HCT116 (cell line): ENCODE results near the gene FBXL15. TPM values are rescaled to one million over a fixed set of nuclear protein-coding genes. Genes with fewer than 3 reads are reported as not detected.

ENCODE experiments used
- ATAC-seq: fragments of 200-7000 bp; cut with Tn5 transposase; 2 replicates; pipeline ENCODE4 v1.9.1; 2020; ENCODE audit warnings: mild to moderate bottlenecking, moderate library complexity
- BruUV-seq: library from RNA; stranded (reverse); fragments of 400-500 nt; replicated peaks from 2 replicates; lab custom pipeline; 2021; lab: Mats Ljungman, UMichigan
- CTCF ChIA-PET: fragments of 300-600 bp; sonication (Branson Sonifier 250); formaldehyde crosslinking; loops from one replicate; lab custom pipeline; 2021; ENCODE audit warnings: antibody characterized with exemption; lab: Charles Lee
- POLR2A ChIA-PET: fragments of 300-600, 350-600 bp; sonication (Branson Sonifier 250); formaldehyde crosslinking; loops from one replicate; lab custom pipeline; 2021; ENCODE audit warnings: antibody characterized with exemption; lab: Charles Lee
- RAD21 ChIA-PET, 2 experiments: fragments of 300-600 bp; sonication (Branson Sonifier 250); formaldehyde crosslinking; loops; one replicate each; lab custom pipeline; 2023; ENCODE audit warnings: low total read pairs in 2 of 2; ENCODE audit not compliant: uncharacterized antibody in 2 of 2, unreplicated experiment in 2 of 2, low non-redundant PET in 1 of 2; lab: Charles Lee
- DNase-seq: peaks from one replicate; pipeline ENCODE4 v3.0.0-alpha.2; 2010; ENCODE audit warnings: low read depth, low spot score
- H2AFZ ChIP-seq: fragments of 200-600 bp; shearing (Covaris generic), sonication (generic); 2 replicates; pipeline ENCODE4 v1.6.1; 2017; ENCODE audit warnings: low read depth, mixed run types, mixed read lengths, antibody characterized with exemption, low read length; ENCODE audit not compliant: poor library complexity, severe bottlenecking
- H3K27ac ChIP-seq: 2 replicates; pipeline ENCODE4 v1.5.1; 2012; ENCODE audit warnings: low read depth, low read length
- H3K27me3 ChIP-seq: fragments of 200-600 bp; sonication (generic); 2 replicates; pipeline ENCODE4 v1.6.1; 2016; ENCODE audit warnings: mixed run types, low read length, mixed read lengths; ENCODE audit not compliant: insufficient read depth
- H3K36me3 ChIP-seq, 2 experiments: fragments of 200-500 bp in 1 of 2; fragments of 200-600 bp in 1 of 2; sonication (Bioruptor generic) in 1 of 2; sonication (generic) in 1 of 2; 2 replicates each; pipeline versions ENCODE4 v1.5.1 to v1.6.1; 2014 to 2016; ENCODE audit warnings: low read length in 2 of 2, inconsistent platforms in 1 of 2, mixed read lengths in 1 of 2, mixed run types in 1 of 2; ENCODE audit not compliant: insufficient read depth in 2 of 2, control insufficient read depth in 1 of 2
- H3K4me1 ChIP-seq, 2 experiments: fragments of 200-600 bp in 1 of 2; sonication (generic) in 1 of 2; 2 replicates each; pipeline versions ENCODE4 v1.5.1 to v1.6.1; 2012 to 2017; ENCODE audit warnings: low read length in 2 of 2, inconsistent platforms in 1 of 2, mild to moderate bottlenecking in 1 of 2, mixed read lengths in 1 of 2, mixed run types in 1 of 2, moderate library complexity in 1 of 2; ENCODE audit not compliant: insufficient read depth in 2 of 2, control insufficient read depth in 1 of 2
- H3K4me2 ChIP-seq: fragments of 200-600 bp; sonication (generic); 2 replicates; pipeline ENCODE4 v1.6.1; 2017; ENCODE audit warnings: mixed run types, low read length, mixed read lengths
- H3K4me3 ChIP-seq, 2 experiments: fragments of 200-600 bp in 1 of 2; sonication (generic) in 1 of 2; replicated peaks in 1 of 2; 2 replicates each; pipeline ENCODE4 v1.5.1; 2011 to 2016; ENCODE audit warnings: low read length in 2 of 2, control low read depth in 1 of 2, low read depth in 1 of 2, mild to moderate bottlenecking in 1 of 2, mixed read lengths in 1 of 2, mixed run types in 1 of 2
- H3K79me2 ChIP-seq: fragments of 200-600 bp; sonication (generic); 2 replicates; pipeline ENCODE4 v1.6.1; 2017; ENCODE audit warnings: mild to moderate bottlenecking, mixed run types, low read length, moderate library complexity, mixed read lengths; ENCODE audit not compliant: insufficient read depth
- H3K9ac ChIP-seq: fragments of 200-600 bp; sonication (generic); 2 replicates; pipeline ENCODE4 v1.6.1; 2016; ENCODE audit warnings: low read length, mixed read lengths
- H3K9me2 ChIP-seq: fragments of 200-600 bp; sonication (generic), shearing (Covaris generic); 2 replicates; pipeline ENCODE4 v1.6.1; 2017; ENCODE audit warnings: mixed run types, mild to moderate bottlenecking, moderate library complexity; ENCODE audit not compliant: insufficient read depth
- H3K9me3 ChIP-seq, 2 experiments: fragments of 200-500 bp in 1 of 2; fragments of 200-600 bp in 1 of 2; sonication (Bioruptor generic) in 1 of 2; sonication (generic) in 1 of 2; 2 replicates each; pipeline ENCODE4 v1.6.1; 2014 to 2017; ENCODE audit warnings: low read length in 2 of 2, mixed read lengths in 2 of 2, inconsistent platforms in 1 of 2, low read depth in 1 of 2, mild to moderate bottlenecking in 1 of 2, mixed run types in 1 of 2, moderate library complexity in 1 of 2; ENCODE audit not compliant: control insufficient read depth in 1 of 2, insufficient read depth in 1 of 2
- H4K20me1 ChIP-seq: fragments of 200-600 bp; sonication (generic), shearing (Covaris generic); 2 replicates; pipeline ENCODE4 v1.6.1; 2017; ENCODE audit warnings: mixed run types, mild to moderate bottlenecking, moderate library complexity; ENCODE audit not compliant: insufficient read depth
- ATF3 ChIP-seq: IDR thresholded peaks from 2 replicates; pipeline ENCODE4 v1.6.1; 2012
- CBX3 ChIP-seq: IDR thresholded peaks from 2 replicates; pipeline ENCODE4 v1.6.1; 2012; ENCODE audit warnings: low read depth
- CEBPB ChIP-seq: IDR thresholded peaks from 2 replicates; pipeline ENCODE4 v1.6.1; 2012; ENCODE audit warnings: low read depth
- CTCF ChIP-seq, 3 experiments: fragments of 200-600 bp in 1 of 3; sonication (generic) in 1 of 3; IDR thresholded peaks in 2 of 3; conservative IDR thresholded peaks in 1 of 3; 2 replicates each; pipeline ENCODE4 v1.5.1; 2012 to 2017; ENCODE audit warnings: low read depth in 2 of 3, low read length in 2 of 3, antibody characterized with exemption in 1 of 3, borderline replicate concordance in 1 of 3, control low read depth in 1 of 3, mild to moderate bottlenecking in 1 of 3, mixed read lengths in 1 of 3, mixed run types in 1 of 3, moderate library complexity in 1 of 3; ENCODE audit not compliant: insufficient read depth in 1 of 3
- EGR1 ChIP-seq: IDR thresholded peaks from 2 replicates; pipeline ENCODE4 v1.6.1; 2012; ENCODE audit warnings: low read depth
- ELF1 ChIP-seq: IDR thresholded peaks from 2 replicates; pipeline ENCODE4 v1.6.1; 2012; ENCODE audit warnings: low read depth, borderline replicate concordance
- EZH2 ChIP-seq: fragments of 200-600 bp; sonication (generic); IDR thresholded peaks from 2 replicates; pipeline ENCODE4 v1.6.1; 2017; ENCODE audit warnings: antibody characterized with exemption, mixed run types
- EZH2phosphoT487 ChIP-seq: fragments of 200-600 bp; IDR thresholded peaks from 2 replicates; pipeline ENCODE4 v1.6.1; 2018; ENCODE audit warnings: antibody characterized with exemption, borderline replicate concordance
- FOSL1 ChIP-seq: IDR thresholded peaks from 2 replicates; pipeline ENCODE4 v1.6.1; 2012; ENCODE audit warnings: low read depth
- JUND ChIP-seq: IDR thresholded peaks from 2 replicates; pipeline ENCODE4 v1.6.1; 2012
- MAX ChIP-seq: IDR thresholded peaks from 2 replicates; pipeline ENCODE4 v1.6.1; 2012
- POLR2A ChIP-seq: IDR thresholded peaks from 2 replicates; pipeline ENCODE4 v1.7.0; 2011; ENCODE audit warnings: borderline replicate concordance; ENCODE audit not compliant: insufficient read depth, insufficient read length; ENCODE audit errors: extremely low read depth
- POLR2AphosphoS5 ChIP-seq: IDR thresholded peaks from 2 replicates; pipeline ENCODE4 v1.6.1; 2011; ENCODE audit warnings: mild to moderate bottlenecking, low read depth, low read length, moderate library complexity
- RAD21 ChIP-seq: IDR thresholded peaks from 2 replicates; pipeline ENCODE4 v1.6.1; 2012; ENCODE audit warnings: low read depth, mild to moderate bottlenecking
- REST ChIP-seq: IDR thresholded peaks from 2 replicates; pipeline ENCODE4 v1.6.1; 2012; ENCODE audit warnings: low read depth
- SIN3A ChIP-seq: IDR thresholded peaks from 2 replicates; pipeline ENCODE4 v1.6.1; 2012; ENCODE audit warnings: low read depth
- SP1 ChIP-seq: IDR thresholded peaks from 2 replicates; pipeline ENCODE4 v1.6.1; 2012; ENCODE audit warnings: low read depth
- SRF ChIP-seq: IDR thresholded peaks from 2 replicates; pipeline ENCODE4 v1.6.1; 2012; ENCODE audit warnings: low read depth
- TCF7L2 ChIP-seq: IDR thresholded peaks from 2 replicates; pipeline ENCODE4 v1.7.0; 2011; ENCODE audit warnings: borderline replicate concordance, inconsistent platforms; ENCODE audit not compliant: insufficient read depth, insufficient read length; ENCODE audit errors: extremely low read depth
- YY1 ChIP-seq: IDR thresholded peaks from 2 replicates; pipeline ENCODE4 v1.6.1; 2011; ENCODE audit warnings: low read length, low read depth, moderate library complexity, mild to moderate bottlenecking; ENCODE audit not compliant: insufficient replicate concordance; ENCODE audit errors: extremely low read depth
- ZFX ChIP-seq: fragments of 450-650 bp; IDR thresholded peaks from 2 replicates; pipeline ENCODE4 v1.6.1; 2017
- ZNF274 ChIP-seq: fragments of 200-500 bp; sonication (Bioruptor generic); IDR thresholded peaks from 2 replicates; pipeline ENCODE4 v1.6.1; 2014; ENCODE audit warnings: mild to moderate bottlenecking, low read depth, low read length, inconsistent platforms
- intact Hi-C: fragments of 100-400 bp; cut with micrococcal nuclease; formaldehyde crosslinking; loops from 2 replicates; pipeline ENCODE4 v1.10.0; 2022
- total RNA-seq: library from RNA; stranded (reverse); gene quantifications from one replicate; pipeline ENCODE4 v1.2.1, GENCODE V29; 2021; ENCODE audit not compliant: unreplicated experiment

Gene FBXL15
- total RNA-seq, 1 experiment from 2014 or later: 21.1 TPM

- CTCF ChIA-PET: interaction anchor here (0.6 to 4.6 kb wide), 7 partner anchors 8 to 263 kb away, joined by 3 to 41 read pairs (median 6); partner anchors contain the start of genes ACTR1A, C10orf95, FBXL15 and SUFU
- POLR2A ChIA-PET: interaction anchor here (1.0 to 6.6 kb wide), 8 partner anchors 9 to 72 kb away, joined by 3 to 47 read pairs (median 6); partner anchors contain the start of genes C10orf95, FBXL15 and SUFU
- peaks cover 19% of the 10 kb centered on the region for H3K79me2 ChIP-seq
- H3K4me2 ChIP-seq: peak within 1 kb of the TSS; percentile 94
- H3K27ac ChIP-seq: peak within 1 kb of the TSS; percentile 84
- H3K4me1 ChIP-seq: peaks cover 0 to 26% of the 10 kb centered on the region in 2 experiments; a peak in 2 of 4 replicates
- intact Hi-C loops: loop anchor here (1.0 kb wide), 1 partner anchor 17 kb away; no protein-coding TSS in a partner anchor
- H2AFZ ChIP-seq: no peak within 1 kb of the TSS
- H3K36me3 ChIP-seq: no peaks in the 10 kb centered on the region; a peak in 1 of 4 replicates
- peaks cover 7% of the 10 kb centered on the region; the same call in 1 of the 2 replicates for H3K27me3 ChIP-seq
- H3K9me2 ChIP-seq: no peaks in the 10 kb centered on the region
- ATAC-seq: peak; percentile 95
- H3K9ac ChIP-seq: peak within 1 kb of the TSS; percentile 94
- H4K20me1 ChIP-seq: no peaks in the 10 kb centered on the region
- DNase-seq: peak; percentile 98
- BruUV-seq: TSS peak; percentile 57
- RAD21 ChIA-PET: interaction anchor here (0.8 to 1.7 kb wide), 6 partner anchors 9 to 202 kb away, joined by 3 to 6 read pairs (median 4); no protein-coding TSS in a partner anchor
- no peaks in the 10 kb centered on the region for H3K9me3 ChIP-seq
- peak within 1 kb of the TSS; percentile 90 to 91 for H3K4me3 ChIP-seq
- TF ChIP-seq SIN3A (no peak), CTCF (IDR thresholded peaks at IDR 0.05 in 2 of 3, conservative IDR thresholded peaks at IDR 0.05 in 1 of 3; ENCODE audit: borderline replicate concordance in 1 of 3, insufficient read depth in 1 of 3, low read depth in 2 of 3, low read length in 2 of 3) (no peak), SRF (no peak), RAD21 (no peak), EZH2 (no peak), POLR2AphosphoS5 (peak; percentile 89), EGR1 (no peak), POLR2A (peak; percentile 84), CBX3 (no peak), ZFX (peak; percentile 98; the same call in 1 of the 2 replicates), EZH2phosphoT487 (no peak), ELF1 (no peak), ATF3 (no peak), JUND (no peak), TCF7L2 (peak; percentile 99), FOSL1 (no peak), YY1 (peak; percentile 100), REST (no peak), MAX (no peak), SP1 (no peak), ZNF274 (no peak), CEBPB (no peak)
Measured at GRCh38 chr10:102432162-102432950, 11.7 kb downstream of the FBXL15 start, which contains the start of gene CUEDC2. Gene CUEDC2 (minus strand): TSS chr10:102432574. CDS start chr10:102425188, 7,386 bp downstream.
